Raji (cell line): ENCODE results near the gene PPL.

ENCODE experiments used
- POLR2A ChIP-seq: IDR thresholded peaks from 2 replicates; pipeline ENCODE4 v1.6.1; 2011; ENCODE audit warnings: low read depth, low read length, control low read depth; ENCODE audit not compliant: insufficient read depth

The PPL gene, protein sequence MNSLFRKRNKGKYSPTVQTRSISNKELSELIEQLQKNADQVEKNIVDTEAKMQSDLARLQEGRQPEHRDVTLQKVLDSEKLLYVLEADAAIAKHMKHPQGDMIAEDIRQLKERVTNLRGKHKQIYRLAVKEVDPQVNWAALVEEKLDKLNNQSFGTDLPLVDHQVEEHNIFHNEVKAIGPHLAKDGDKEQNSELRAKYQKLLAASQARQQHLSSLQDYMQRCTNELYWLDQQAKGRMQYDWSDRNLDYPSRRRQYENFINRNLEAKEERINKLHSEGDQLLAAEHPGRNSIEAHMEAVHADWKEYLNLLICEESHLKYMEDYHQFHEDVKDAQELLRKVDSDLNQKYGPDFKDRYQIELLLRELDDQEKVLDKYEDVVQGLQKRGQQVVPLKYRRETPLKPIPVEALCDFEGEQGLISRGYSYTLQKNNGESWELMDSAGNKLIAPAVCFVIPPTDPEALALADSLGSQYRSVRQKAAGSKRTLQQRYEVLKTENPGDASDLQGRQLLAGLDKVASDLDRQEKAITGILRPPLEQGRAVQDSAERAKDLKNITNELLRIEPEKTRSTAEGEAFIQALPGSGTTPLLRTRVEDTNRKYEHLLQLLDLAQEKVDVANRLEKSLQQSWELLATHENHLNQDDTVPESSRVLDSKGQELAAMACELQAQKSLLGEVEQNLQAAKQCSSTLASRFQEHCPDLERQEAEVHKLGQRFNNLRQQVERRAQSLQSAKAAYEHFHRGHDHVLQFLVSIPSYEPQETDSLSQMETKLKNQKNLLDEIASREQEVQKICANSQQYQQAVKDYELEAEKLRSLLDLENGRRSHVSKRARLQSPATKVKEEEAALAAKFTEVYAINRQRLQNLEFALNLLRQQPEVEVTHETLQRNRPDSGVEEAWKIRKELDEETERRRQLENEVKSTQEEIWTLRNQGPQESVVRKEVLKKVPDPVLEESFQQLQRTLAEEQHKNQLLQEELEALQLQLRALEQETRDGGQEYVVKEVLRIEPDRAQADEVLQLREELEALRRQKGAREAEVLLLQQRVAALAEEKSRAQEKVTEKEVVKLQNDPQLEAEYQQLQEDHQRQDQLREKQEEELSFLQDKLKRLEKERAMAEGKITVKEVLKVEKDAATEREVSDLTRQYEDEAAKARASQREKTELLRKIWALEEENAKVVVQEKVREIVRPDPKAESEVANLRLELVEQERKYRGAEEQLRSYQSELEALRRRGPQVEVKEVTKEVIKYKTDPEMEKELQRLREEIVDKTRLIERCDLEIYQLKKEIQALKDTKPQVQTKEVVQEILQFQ (N-terminal part only)

GRCh38 chr16:4936991-4937781 is at the start of gene PPL:
PPL (minus strand) TSS chr16:4937148; CDS start chr16:4937045, 103 bp downstream.
- no peak for TF ChIP-seq POLR2A

DNA sequence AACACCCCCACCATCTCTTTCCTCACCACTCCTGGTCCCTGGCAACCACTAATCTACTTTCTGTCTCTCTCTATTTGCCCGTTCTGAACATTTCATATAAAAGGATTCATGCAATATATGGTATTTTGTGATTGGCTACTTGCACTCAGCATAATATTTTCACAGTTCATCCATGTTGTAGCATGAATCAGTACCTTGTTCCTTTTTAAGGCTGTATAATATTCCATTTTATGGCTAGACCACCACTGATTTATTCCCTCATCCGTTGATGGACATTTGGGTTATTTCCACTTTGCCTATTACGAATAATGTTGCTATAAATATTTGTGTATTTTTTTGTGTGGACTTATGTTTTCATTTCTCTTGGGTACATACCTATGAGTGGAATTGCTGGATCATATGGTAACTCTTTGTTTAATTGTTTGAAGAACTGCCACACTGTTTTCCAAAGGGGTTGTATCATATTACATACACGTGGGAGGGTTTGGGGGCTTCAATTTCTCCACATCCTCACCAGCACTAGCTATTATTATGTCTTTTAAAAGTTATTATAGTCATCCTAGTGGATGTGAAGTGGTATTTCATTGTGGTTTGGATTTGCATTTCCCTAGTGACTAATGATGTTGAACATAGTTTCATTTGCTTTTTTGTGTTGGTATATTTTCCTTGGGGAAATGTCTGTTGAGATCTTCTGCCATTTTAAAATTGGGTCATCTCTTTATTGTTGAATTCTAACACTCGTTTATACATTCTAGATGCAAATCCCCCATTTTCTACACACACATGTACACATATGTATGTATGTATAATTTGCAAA is 47.4 kb upstream of the PPL start:
- no peak for TF ChIP-seq POLR2A

DNA sequence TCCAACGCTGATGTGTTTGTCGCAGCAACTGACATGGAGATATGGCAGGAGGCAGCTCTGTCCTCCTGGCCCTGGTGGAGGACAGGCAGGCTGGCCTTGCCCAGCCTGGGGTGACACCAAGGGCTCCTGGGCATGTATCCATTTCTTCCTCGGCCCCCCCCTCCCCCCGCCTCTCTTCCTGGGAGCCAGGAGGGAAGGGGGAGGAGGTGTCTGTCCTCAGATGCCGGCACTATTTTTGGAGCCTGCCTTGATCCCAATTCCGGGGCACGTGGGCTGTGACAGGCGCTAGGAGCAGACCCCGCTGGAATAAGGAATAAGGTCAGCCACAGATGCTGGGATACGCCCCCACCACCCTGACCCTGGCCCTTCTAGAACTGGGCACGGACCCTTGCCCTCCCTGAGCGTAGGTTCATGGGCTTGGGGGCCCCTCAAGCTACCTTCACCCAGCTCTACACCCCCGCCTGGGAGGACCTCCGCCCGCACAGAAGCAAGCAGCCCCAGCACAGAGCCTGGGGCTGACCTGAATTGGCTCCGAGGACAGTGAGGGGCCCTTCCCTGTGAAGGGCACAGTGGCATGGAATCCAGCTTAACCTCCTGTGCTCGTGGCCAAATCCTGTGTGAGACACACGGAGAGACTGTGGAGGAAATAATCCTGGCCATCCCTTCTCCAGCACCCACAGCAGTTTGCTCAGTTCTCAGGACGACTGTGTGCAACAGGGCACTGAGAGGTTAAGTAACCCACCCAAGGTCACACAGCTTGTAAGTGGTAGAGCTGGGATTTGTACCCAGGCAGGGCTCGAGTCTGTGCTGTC is 45.3 kb upstream of the PPL start:
- TF ChIP-seq POLR2A = no peak

DNA sequence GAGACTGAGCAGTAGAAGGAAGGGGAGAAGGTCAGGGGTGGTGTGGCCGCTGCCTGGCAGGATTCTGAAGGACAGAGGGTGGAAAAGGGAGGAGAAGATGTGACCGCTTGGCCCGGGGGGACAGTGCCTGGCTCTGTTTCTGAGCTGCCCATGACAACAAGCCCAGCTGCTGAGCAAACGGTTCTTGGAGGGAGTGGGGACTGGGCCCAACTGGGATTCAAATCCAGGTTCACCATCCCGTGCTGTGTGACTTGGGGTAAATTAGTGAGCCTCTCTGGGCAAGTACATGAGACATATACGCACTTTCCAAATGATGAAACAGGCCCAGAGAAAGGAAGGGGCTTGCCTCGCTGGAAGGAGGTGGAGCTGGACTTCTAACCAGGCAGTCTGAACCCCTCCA is 44.5 kb upstream of the PPL start:
- TF ChIP-seq POLR2A = no peak

DNA sequence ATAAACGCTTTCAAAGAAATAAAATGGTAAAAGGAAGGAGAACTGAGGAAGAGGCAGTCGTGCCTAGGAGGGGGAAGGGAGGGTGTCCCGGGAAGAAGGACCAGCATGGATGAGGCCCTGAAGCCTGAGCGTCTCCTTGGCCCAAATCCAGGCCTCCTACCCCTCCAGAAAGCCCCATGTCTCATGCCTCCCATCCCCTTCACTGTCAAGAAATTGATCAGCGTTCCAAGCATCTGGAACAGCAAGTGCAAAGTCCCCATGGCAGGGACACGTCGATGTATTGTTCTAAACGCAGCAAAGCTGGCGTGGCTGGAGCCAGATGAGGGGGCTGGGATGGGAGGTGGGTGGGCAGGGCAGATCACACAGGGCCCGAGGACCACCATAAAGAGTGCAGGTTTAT is 43.7 kb upstream of the PPL start:
- TF ChIP-seq POLR2A = no peak

GRCh38 chr16:4979736-4980660 is 43.0 kb upstream of the PPL start:
- no peak for TF ChIP-seq POLR2A

GRCh38 chr16:4979164-4979563 is 42.2 kb upstream of the PPL start:
- no peak for TF ChIP-seq POLR2A

DNA sequence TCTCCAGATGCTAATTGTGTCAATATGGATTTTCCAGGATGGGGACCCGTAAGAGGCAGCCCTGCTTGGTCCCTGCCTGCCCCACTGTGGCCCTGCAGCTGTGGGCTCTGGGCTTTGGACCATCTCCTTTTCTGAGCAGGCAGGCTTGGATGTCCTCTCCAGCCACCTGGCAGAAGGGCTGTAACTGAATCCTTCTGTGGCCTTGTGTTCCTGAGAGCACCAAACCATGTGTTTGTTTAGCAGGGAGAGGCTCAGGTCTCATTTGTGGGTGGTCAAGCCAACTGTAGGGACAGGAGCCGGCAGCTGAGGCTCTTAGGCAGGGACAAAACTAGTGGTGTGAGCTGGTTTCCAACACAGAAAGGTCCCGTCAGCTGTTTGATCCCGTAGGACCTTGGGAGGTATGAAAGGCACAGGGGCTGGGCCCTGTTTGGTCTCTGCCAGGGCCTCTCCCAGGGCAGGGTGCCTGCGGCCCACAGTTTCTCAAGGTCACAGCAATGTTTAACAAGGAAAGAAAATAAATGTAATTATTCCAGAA is 39.7 kb upstream of the PPL start:
- no peak for TF ChIP-seq POLR2A

GRCh38 chr16:4976079-4976478 is 39.1 kb upstream of the PPL start:
- no peak for TF ChIP-seq POLR2A

- no peak for TF ChIP-seq POLR2A
Measured at GRCh38 chr16:4972938-4973587, 36.1 kb upstream of the PPL start.

DNA sequence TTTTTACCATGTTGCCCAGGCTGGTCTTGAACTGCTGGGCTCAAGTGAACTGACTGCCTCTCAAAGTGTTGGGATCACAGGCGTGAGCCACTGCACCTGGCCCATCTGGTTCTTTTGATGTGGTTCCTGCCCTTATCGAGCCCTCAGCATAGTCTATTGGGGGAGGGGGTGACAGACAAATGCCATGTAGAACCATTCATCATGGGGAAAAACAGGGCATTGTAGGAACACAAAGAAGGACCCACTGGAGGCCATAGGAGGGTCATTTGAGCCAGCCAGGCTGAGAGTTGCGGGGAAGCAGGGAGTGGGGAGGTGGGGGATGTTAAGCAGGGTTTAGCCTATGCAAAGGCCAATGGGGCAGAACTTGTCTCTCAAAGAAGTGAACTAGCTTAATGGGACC is 33.1 kb upstream of the PPL start:
- TF ChIP-seq POLR2A = no peak
